ENCODE measurements around the gene SLC1A5. TPM values are rescaled to one million over a fixed set of nuclear protein-coding genes. Genes with fewer than 3 reads are reported as not detected.
A peak's percentile ranks its signal among the peaks of the same experiment; 100 is the strongest.

Gene SLC1A5
- total RNA-seq, 4 donors from 2014 or later = 76.8 to 107 (median 83.4) TPM

GRCh38 chr19:46731007-46731501, 57.3 kb downstream of the SLC1A5 start:
- no peak for DNase-seq (ENCODE audit: low spot score in 2 of 2)
- H3K4me3 ChIP-seq = no peak overlapping the region
- H3K27me3 ChIP-seq = no peaks in the 10 kb centered on the region
- H3K36me3 ChIP-seq = peaks cover 0 to 90% (median 23%) of the 10 kb centered on the region in 3 donors
- no peak overlapping the region for H3K27ac ChIP-seq
- no peak for TF ChIP-seq CTCF (IDR thresholded peaks at IDR 0.05)
- TF ChIP-seq EP300 (IDR thresholded peaks at IDR 0.05) = peak in 1 of 2 donors; percentile 12
- 60 to 75% methylated on average over 14 of the region's 14 CpGs for WGBS, 2 donors
- no peaks in the 10 kb centered on the region for H3K9me3 ChIP-seq
- peaks cover 0 to 88% (median 16%) of the 10 kb centered on the region in 4 donors for H3K4me1 ChIP-seq

GRCh38 chr19:46730595-46730994, 57.8 kb downstream of the SLC1A5 start:
- TF ChIP-seq POLR2A (IDR thresholded peaks at IDR 0.05) = no peak
- 94% methylated on average over 13 to 14 of the region's 14 CpGs for WGBS, 2 donors
- peaks cover 0 to 88% (median 16%) of the 10 kb centered on the region in 4 donors for H3K4me1 ChIP-seq
- H3K4me3 ChIP-seq = no peak overlapping the region
- no peak for DNase-seq (ENCODE audit: low spot score in 2 of 2)
- H3K27me3 ChIP-seq = no peaks in the 10 kb centered on the region
- peaks cover 0 to 90% (median 26%) of the 10 kb centered on the region in 3 donors for H3K36me3 ChIP-seq
- H3K9me3 ChIP-seq = no peaks in the 10 kb centered on the region
- no peak overlapping the region for H3K27ac ChIP-seq

DNA sequence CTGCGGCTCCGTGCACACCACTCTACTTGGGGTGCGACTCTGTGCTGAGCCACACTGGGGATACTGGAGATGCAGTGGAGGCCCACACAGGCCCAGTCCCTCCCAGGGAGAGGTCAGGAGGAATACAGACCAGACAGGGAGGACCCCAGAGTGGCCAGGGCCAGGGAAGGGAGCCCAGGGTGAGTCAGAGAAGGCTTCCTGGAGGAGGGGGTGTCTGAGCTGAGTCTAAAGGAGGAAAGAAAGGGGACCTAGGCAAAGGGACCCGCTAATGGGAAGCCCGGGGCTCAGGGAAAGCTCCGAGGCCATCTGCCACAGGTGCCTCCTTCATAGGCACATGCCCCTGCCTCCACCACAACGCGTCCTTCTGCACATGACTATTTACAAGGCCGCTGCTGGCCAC, 58.2 kb downstream of the SLC1A5 start:
- H3K4me3 ChIP-seq = no peak overlapping the region
- peaks cover 0 to 84% (median 16%) of the 10 kb centered on the region in 4 donors for H3K4me1 ChIP-seq
- H3K27me3 ChIP-seq = no peaks in the 10 kb centered on the region
- 93% methylated on average over 6 to 9 of the region's 9 CpGs for WGBS, 2 donors
- H3K9me3 ChIP-seq = no peaks in the 10 kb centered on the region
- H3K36me3 ChIP-seq = peaks cover 0 to 90% (median 30%) of the 10 kb centered on the region in 3 donors
- H3K27ac ChIP-seq = peak overlapping the region in 1 of 4 donors; percentile 62
- no peak for DNase-seq (ENCODE audit: low spot score in 2 of 2)
- TF ChIP-seq EP300 (IDR thresholded peaks at IDR 0.05) = no peak
- no peak for TF ChIP-seq POLR2A (IDR thresholded peaks at IDR 0.05)
- TF ChIP-seq CTCF (IDR thresholded peaks at IDR 0.05) = no peak

- H3K27me3 ChIP-seq = no peaks in the 10 kb centered on the region
- TF ChIP-seq CTCF (IDR thresholded peaks at IDR 0.05) (no peak), POLR2A (IDR thresholded peaks at IDR 0.05) (no peak), EP300 (IDR thresholded peaks at IDR 0.05) (no peak)
- 82 to 84% methylated on average over 7 of the region's 7 CpGs for WGBS, 2 donors
- H3K9me3 ChIP-seq = no peaks in the 10 kb centered on the region
- peak overlapping the region in 1 of 4 donors; percentile 62 for H3K27ac ChIP-seq
- H3K36me3 ChIP-seq = peaks cover 0 to 95% (median 35%) of the 10 kb centered on the region in 3 donors
- peaks cover 0 to 79% (median 14%) of the 10 kb centered on the region in 4 donors for H3K4me1 ChIP-seq
- no peak overlapping the region for H3K4me3 ChIP-seq
- no peak for DNase-seq (ENCODE audit: low spot score in 2 of 2)
These were observed 58.7 kb downstream of the SLC1A5 start for GRCh38 chr19:46729696-46730095.

DNA sequence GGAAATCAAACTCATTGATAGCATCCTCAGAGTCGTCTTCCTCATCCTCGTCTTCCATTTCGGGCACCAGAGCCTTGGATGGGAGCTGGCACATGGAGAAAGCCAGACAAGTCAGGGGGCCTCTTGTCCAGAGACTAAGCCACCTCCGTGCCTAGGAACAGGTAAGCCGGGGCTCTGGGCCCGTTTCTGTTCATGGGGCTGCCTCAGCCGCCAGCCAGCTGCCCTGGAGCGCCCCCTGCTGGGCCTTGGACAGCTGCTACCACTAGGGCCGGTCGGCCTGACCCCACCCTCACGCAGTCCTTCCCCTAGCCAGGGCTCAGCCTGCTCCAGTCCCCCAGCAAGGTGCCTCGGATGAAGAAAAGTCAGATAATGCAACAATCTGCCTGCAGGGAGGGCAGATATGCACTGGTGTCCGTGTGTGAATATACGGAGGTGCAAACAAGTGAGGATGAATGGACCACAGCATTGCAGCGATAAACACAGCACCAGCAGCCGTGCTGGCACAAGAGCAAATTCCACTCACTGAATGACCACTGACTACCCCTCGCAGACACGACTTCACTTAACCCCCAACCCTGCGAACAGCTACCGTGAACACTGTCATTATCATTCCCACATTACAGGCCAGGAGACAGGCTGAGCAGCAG, 59.6 kb downstream of the SLC1A5 start:
- Histone ChIP-seq H3K27me3 (no peaks in the 10 kb centered on the region), H3K36me3 (peaks cover 0 to 96% (median 40%) of the 10 kb centered on the region in 3 donors), H3K4me1 (peaks cover 0 to 70% (median 9%) of the 10 kb centered on the region in 4 donors), H3K4me3 (no peak overlapping the region), H3K27ac (peak overlapping the region in 1 of 4 donors; percentile 62), H3K9me3 (no peaks in the 10 kb centered on the region)
- DNase-seq (ENCODE audit: low spot score in 2 of 2) = peak in 1 of 2 donors; percentile 58
- TF ChIP-seq CTCF (IDR thresholded peaks at IDR 0.05) (peak; percentile 82 to 93 (median 92)), POLR2A (IDR thresholded peaks at IDR 0.05) (no peak), EP300 (IDR thresholded peaks at IDR 0.05) (no peak)
- WGBS, 2 donors = 41 to 56% methylated on average over 18 to 19 of the region's 20 CpGs

Measured in tibial nerve (tissue), 4 donors.